HG02678 (cell line): ENCODE measurements around the gene VAT1L.
"Not testable (repeated sequence)": the region's sequence is repeated elsewhere in the genome, so short reads cannot be mapped to it uniquely, and the experiment has no call there.

Experiments
- ATAC-seq: cut with Tn5 transposase; IDR thresholded peaks from one replicate; pipeline ENCODE4 v1.9.1; 2021; ENCODE audit warnings: mild to moderate bottlenecking, moderate library complexity; ENCODE audit not compliant: unreplicated experiment

The VAT1L gene

GRCh38 chr16:77947590-77947989 lies 159.2 kb downstream of the VAT1L start:
- ATAC-seq: not testable (repeated sequence)

GRCh38 chr16:77948835-77949234 lies 160.5 kb downstream of the VAT1L start:
- ATAC-seq: no peak

GRCh38 chr16:77949445-77949844 lies 161.1 kb downstream of the VAT1L start:
- ATAC-seq: no peak

GRCh38 chr16:77951788-77952187 lies 163.4 kb downstream of the VAT1L start:
- no peak for ATAC-seq

GRCh38 chr16:77955127-77955526 lies 166.8 kb downstream of the VAT1L start:
- no peak for ATAC-seq

GRCh38 chr16:77956231-77956630 lies 167.9 kb downstream of the VAT1L start:
- no peak for ATAC-seq

- ATAC-seq: no peak
These were observed 172.4 kb downstream of the VAT1L start for GRCh38 chr16:77960766-77961165.

GRCh38 chr16:77961814-77962213 lies 173.4 kb downstream of the VAT1L start:
- ATAC-seq: no peak

- no peak for ATAC-seq
These were observed 174.3 kb downstream of the VAT1L start for GRCh38 chr16:77962689-77963088.

GRCh38 chr16:77963185-77964044 lies 175.1 kb downstream of the VAT1L start:
- no peak for ATAC-seq

GRCh38 chr16:77965346-77965745 lies 177.0 kb downstream of the VAT1L start:
- ATAC-seq: no peak

- no peak for ATAC-seq
These were observed 178.9 kb downstream of the VAT1L start for GRCh38 chr16:77967054-77967904.

GRCh38 chr16:77969861-77970260 lies 181.5 kb downstream of the VAT1L start:
- no peak for ATAC-seq

- ATAC-seq: no peak
These were observed 182.0 kb downstream of the VAT1L start for GRCh38 chr16:77970371-77970770.

- ATAC-seq: peak; percentile 73
These were observed 183.1 kb downstream of the VAT1L start for GRCh38 chr16:77971306-77972061.

GRCh38 chr16:77972062-77972392 lies 183.7 kb downstream of the VAT1L start:
- no peak for ATAC-seq

- no peak for ATAC-seq
These were observed 186.5 kb downstream of the VAT1L start for GRCh38 chr16:77974883-77975282.

- ATAC-seq: no peak
These were observed 187.6 kb downstream of the VAT1L start for GRCh38 chr16:77975942-77976341.

- no peak for ATAC-seq
These were observed 189.0 kb downstream of the VAT1L start for GRCh38 chr16:77977339-77977738.

- no peak for ATAC-seq
These were observed 196.7 kb downstream of the VAT1L start for GRCh38 chr16:77985111-77985510.

- ATAC-seq: no peak
These were observed 197.8 kb downstream of the VAT1L start for GRCh38 chr16:77986011-77986740.
